Nephron progenitor cell (in vitro differentiated cells): ENCODE results near the gene ZNF322.

Source experiments
- DNase-seq: peaks from one replicate; pipeline ENCODE4 v3.0.0; 2021
- H3K27ac Mint-ChIP-seq: 2 replicates; pipeline ENCODE4 v1.8.0; 2021; ENCODE audit warnings: mild to moderate bottlenecking, moderate library complexity, mixed read lengths
- H3K27me3 Mint-ChIP-seq: 2 replicates; pipeline ENCODE4 v1.8.0; 2021; ENCODE audit warnings: mild to moderate bottlenecking, low read depth, mixed read lengths; ENCODE audit not compliant: poor library complexity
- H3K36me3 Mint-ChIP-seq: 2 replicates; pipeline ENCODE4 v1.8.0; 2021; ENCODE audit warnings: low read depth, mixed read lengths
- H3K4me1 Mint-ChIP-seq: 2 replicates; pipeline ENCODE4 v1.8.0; 2021; ENCODE audit warnings: mixed read lengths
- H3K4me3 Mint-ChIP-seq: 2 replicates; pipeline ENCODE4 v1.8.0; 2021; ENCODE audit warnings: mild to moderate bottlenecking, moderate library complexity, mixed read lengths
- H3K9me3 Mint-ChIP-seq: 2 replicates; pipeline ENCODE4 v1.8.0; 2021; ENCODE audit warnings: mild to moderate bottlenecking, moderate library complexity, mixed read lengths
- CTCF ChIP-seq: fragments of 200-600 bp; sonication (generic); IDR thresholded peaks from 2 replicates; pipeline ENCODE4 v1.5.0; 2021; ENCODE audit warnings: antibody characterized with exemption

The ZNF322 gene

GRCh38 chr6:26660000-26660361 lies 435 bp upstream of the ZNF322 start:
- Mint-ChIP-seq H3K4me3 (peak overlapping the region; percentile 86), H3K27me3 (peaks cover 43% of the 10 kb centered on the region), H3K36me3 (peaks cover 34% of the 10 kb centered on the region), H3K27ac (no peak overlapping the region), H3K9me3 (peaks cover 8% of the 10 kb centered on the region), H3K4me1 (peaks cover 25% of the 10 kb centered on the region)
- DNase-seq, result no peak
- TF ChIP-seq CTCF, result no peak

GRCh38 chr6:26657256-26657655 lies 2.3 kb downstream of the ZNF322 start:
- Mint-ChIP-seq H3K9me3 (peaks cover 28% of the 10 kb centered on the region), H3K4me1 (peaks cover 25% of the 10 kb centered on the region), H3K27ac (no peak overlapping the region), H3K4me3 (no peak overlapping the region), H3K27me3 (peaks cover 16% of the 10 kb centered on the region), H3K36me3 (peaks cover 61% of the 10 kb centered on the region)
- TF ChIP-seq CTCF, result no peak
- DNase-seq, result no peak

GRCh38 chr6:26653007-26653406 lies 6.5 kb downstream of the ZNF322 start:
- DNase-seq, result no peak
- peaks cover 7% of the 10 kb centered on the region for H3K4me1 Mint-ChIP-seq
- no peak overlapping the region for H3K27ac Mint-ChIP-seq
- no peaks in the 10 kb centered on the region for H3K27me3 Mint-ChIP-seq
- no peak for TF ChIP-seq CTCF
- no peak overlapping the region for H3K4me3 Mint-ChIP-seq
- peaks cover 66% of the 10 kb centered on the region for H3K9me3 Mint-ChIP-seq
- H3K36me3 Mint-ChIP-seq, result peaks cover 97% of the 10 kb centered on the region

- no peaks in the 10 kb centered on the region for H3K27me3 Mint-ChIP-seq
- no peak overlapping the region for H3K27ac Mint-ChIP-seq
- H3K36me3 Mint-ChIP-seq, result peaks cover 99% of the 10 kb centered on the region
- no peak for TF ChIP-seq CTCF
- peaks cover 77% of the 10 kb centered on the region for H3K9me3 Mint-ChIP-seq
- no peak for DNase-seq
- no peaks in the 10 kb centered on the region for H3K4me1 Mint-ChIP-seq
- H3K4me3 Mint-ChIP-seq, result no peak overlapping the region
These were observed 8.3 kb downstream of the ZNF322 start for GRCh38 chr6:26651133-26651781.

GRCh38 chr6:26646074-26646473 lies 13.5 kb downstream of the ZNF322 start:
- peaks cover 90% of the 10 kb centered on the region for H3K9me3 Mint-ChIP-seq
- peaks cover 96% of the 10 kb centered on the region for H3K36me3 Mint-ChIP-seq
- no peak overlapping the region for H3K27ac Mint-ChIP-seq
- no peak for DNase-seq
- TF ChIP-seq CTCF, result no peak
- H3K4me3 Mint-ChIP-seq, result no peak overlapping the region
- no peaks in the 10 kb centered on the region for H3K27me3 Mint-ChIP-seq
- H3K4me1 Mint-ChIP-seq, result no peaks in the 10 kb centered on the region

- Mint-ChIP-seq H3K27ac (no peak overlapping the region), H3K27me3 (peaks cover 5% of the 10 kb centered on the region), H3K4me3 (no peak overlapping the region), H3K9me3 (peaks cover 73% of the 10 kb centered on the region), H3K36me3 (peaks cover 80% of the 10 kb centered on the region), H3K4me1 (no peaks in the 10 kb centered on the region)
- TF ChIP-seq CTCF, result no peak
- no peak for DNase-seq
These were observed 18.7 kb downstream of the ZNF322 start for GRCh38 chr6:26640806-26641205.
